ENCODE data around the gene CEPT1.

- no peak for TF ChIP-seq POLR2A (IDR thresholded peaks at IDR 0.05; ENCODE audit: low read depth, low read length)
- no peak for TF ChIP-seq POLR2AphosphoS5 (IDR thresholded peaks at IDR 0.05; ENCODE audit: low read depth, low read length)
- TF ChIP-seq TAF1 (IDR thresholded peaks at IDR 0.05; ENCODE audit: low read depth, low read length) = no peak
- no peak for TF ChIP-seq SPI1 (IDR thresholded peaks at IDR 0.05; ENCODE audit: low read depth, low read length)
Observed at GRCh38 chr1:111164151-111164550, 24.1 kb downstream of the CEPT1 start.

All from GM12891 (cell line).